Measurements from ENCODE around the gene TST. TPM values are rescaled to one million over a fixed set of nuclear protein-coding genes. Genes with fewer than 3 reads are reported as not detected.

The TST gene
- total and polyA plus RNA-seq, 4 donors, result 30.2 to 107 (median 56.7) TPM

GRCh38 chr22:37058917-37059701, 39.9 kb upstream of the TST start:
- 94 to 96% methylated on average over 28 of the region's 28 CpGs for WGBS, 2 donors
- no peak overlapping the region for H3K4me3 ChIP-seq
- peaks cover 0 to 28% (median 7%) of the 10 kb centered on the region in 4 donors for H3K36me3 ChIP-seq (ENCODE audit: control insufficient read depth in 4 of 4, insufficient read depth in 4 of 4, low read length in 4 of 4)
- no peak for ATAC-seq (ENCODE audit: insufficient read depth, low FRiP score)
- H3K9me3 ChIP-seq (ENCODE audit: control insufficient read depth in 4 of 4, insufficient read depth in 3 of 4, low read length in 3 of 4), result no peaks in the 10 kb centered on the region
- DNase-seq, result no peak
- no peak overlapping the region for H3K27ac ChIP-seq (ENCODE audit: low read depth in 1 of 2, low read length in 1 of 2)
- H3K9ac ChIP-seq (ENCODE audit: insufficient read depth in 1 of 2, low read length in 2 of 2), result no peak overlapping the region
- no peak for TF ChIP-seq CTCF (IDR thresholded peaks at IDR 0.05; ENCODE audit: control extremely low read depth, extremely low read depth)
- H3K27me3 ChIP-seq (ENCODE audit: control insufficient read depth in 3 of 3, insufficient read depth in 3 of 3, low read length in 2 of 3), result no peaks in the 10 kb centered on the region
- peaks cover 0 to 8% (median 0%) of the 10 kb centered on the region in 5 donors for H3K4me1 ChIP-seq (ENCODE audit: control insufficient read depth in 5 of 5, insufficient read depth in 5 of 5, low read length in 5 of 5)

DNA sequence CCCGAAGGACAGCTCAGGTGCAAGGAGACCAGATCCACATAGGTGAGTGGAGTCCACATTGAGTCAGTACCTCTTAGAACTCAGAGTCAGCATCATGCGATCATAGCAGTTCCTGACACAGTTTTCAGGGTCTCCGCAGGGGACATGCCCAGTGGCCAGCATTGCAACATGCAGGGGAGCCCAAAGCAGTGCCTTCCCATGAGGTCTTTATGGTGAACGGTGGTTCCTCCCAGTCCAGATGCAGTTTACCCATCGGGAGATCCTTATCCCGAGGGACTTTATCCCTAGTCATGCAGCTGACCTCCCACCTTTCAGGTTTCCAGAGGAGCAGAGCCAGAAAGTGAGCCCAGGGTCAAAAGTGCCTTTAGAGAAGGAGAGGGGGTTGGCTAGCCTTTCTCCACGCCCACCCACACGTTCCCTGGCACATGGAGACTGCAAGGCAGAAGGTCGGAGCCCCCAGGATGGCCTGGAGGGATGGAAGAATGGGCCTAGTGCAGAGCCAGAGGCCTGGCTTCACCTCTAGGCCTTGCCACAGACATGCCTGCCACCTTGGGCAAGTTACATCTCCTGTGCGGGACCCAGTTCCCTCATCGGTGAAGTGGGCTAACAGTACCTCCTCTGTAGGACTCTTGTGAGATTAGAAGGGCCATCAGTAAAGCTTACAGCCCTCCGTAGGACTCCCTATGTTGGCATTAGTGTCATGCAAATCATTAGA, 38.7 kb upstream of the TST start:
- Histone ChIP-seq H3K4me1 (ENCODE audit: control insufficient read depth in 5 of 5, insufficient read depth in 5 of 5, low read length in 5 of 5) (peaks cover 0 to 6% (median 0%) of the 10 kb centered on the region in 5 donors), H3K9ac (ENCODE audit: insufficient read depth in 1 of 2, low read length in 2 of 2) (no peak overlapping the region), H3K27me3 (ENCODE audit: control insufficient read depth in 3 of 3, insufficient read depth in 3 of 3, low read length in 2 of 3) (no peaks in the 10 kb centered on the region), H3K27ac (ENCODE audit: low read depth in 1 of 2, low read length in 1 of 2) (no peak overlapping the region), H3K4me3 (no peak overlapping the region), H3K9me3 (ENCODE audit: control insufficient read depth in 4 of 4, insufficient read depth in 3 of 4, low read length in 3 of 4) (no peaks in the 10 kb centered on the region), H3K36me3 (ENCODE audit: control insufficient read depth in 4 of 4, insufficient read depth in 4 of 4, low read length in 4 of 4) (peaks cover 0 to 28% (median 7%) of the 10 kb centered on the region in 4 donors)
- no peak for TF ChIP-seq CTCF (IDR thresholded peaks at IDR 0.05; ENCODE audit: control extremely low read depth, extremely low read depth)
- ATAC-seq (ENCODE audit: insufficient read depth, low FRiP score) (no peak), DNase-seq (no peak)
- 88 to 92% methylated on average over 12 of the region's 12 CpGs for WGBS, 2 donors

GRCh38 chr22:37057226-37057625, 38.0 kb upstream of the TST start:
- no peak overlapping the region for H3K27ac ChIP-seq (ENCODE audit: low read depth in 1 of 2, low read length in 1 of 2)
- H3K4me1 ChIP-seq (ENCODE audit: control insufficient read depth in 5 of 5, insufficient read depth in 5 of 5, low read length in 5 of 5), result peaks cover 0 to 5% (median 0%) of the 10 kb centered on the region in 5 donors
- no peak for TF ChIP-seq CTCF (IDR thresholded peaks at IDR 0.05; ENCODE audit: control extremely low read depth, extremely low read depth)
- no peak for ATAC-seq (ENCODE audit: insufficient read depth, low FRiP score)
- no peak for DNase-seq
- no peak overlapping the region for H3K4me3 ChIP-seq
- H3K27me3 ChIP-seq (ENCODE audit: control insufficient read depth in 3 of 3, insufficient read depth in 3 of 3, low read length in 2 of 3), result no peaks in the 10 kb centered on the region
- H3K9me3 ChIP-seq (ENCODE audit: control insufficient read depth in 4 of 4, insufficient read depth in 3 of 4, low read length in 3 of 4), result no peaks in the 10 kb centered on the region
- H3K9ac ChIP-seq (ENCODE audit: insufficient read depth in 1 of 2, low read length in 2 of 2), result no peak overlapping the region
- H3K36me3 ChIP-seq (ENCODE audit: control insufficient read depth in 4 of 4, insufficient read depth in 4 of 4, low read length in 4 of 4), result peaks cover 0 to 28% (median 7%) of the 10 kb centered on the region in 4 donors
- WGBS, 2 donors, result 87% methylated on average over 9 of the region's 9 CpGs

Measured in lung (tissue), 12 donors.